DOHH2 (cell line): Measurements from ENCODE around the gene LYZ.

Source experiments
- H3F3A ChIP-seq: fragments of 200-600 bp; sonication (generic), shearing (Covaris generic); 2 replicates; pipeline ENCODE4 v1.6.0; 2016; ENCODE audit warnings: antibody characterized with exemption, mild to moderate bottlenecking; ENCODE audit not compliant: control insufficient read depth, insufficient read depth
- H3K27ac ChIP-seq: fragments of 200-600 bp; sonication (generic); 2 replicates; pipeline ENCODE4 v1.5.1; 2014; ENCODE audit warnings: low read depth, mild to moderate bottlenecking, low read length, moderate library complexity
- H3K27me3 ChIP-seq: fragments of 200-600 bp; sonication (generic); 2 replicates; pipeline ENCODE4 v1.6.1; 2014; ENCODE audit warnings: mild to moderate bottlenecking, low read length, mixed read lengths; ENCODE audit not compliant: control insufficient read depth
- H3K36me3 ChIP-seq: fragments of 200-600 bp; sonication (generic); 2 replicates; pipeline ENCODE4 v1.6.1; 2014; ENCODE audit warnings: mild to moderate bottlenecking, low read length, moderate library complexity, mixed read lengths; ENCODE audit not compliant: control insufficient read depth
- H3K4me1 ChIP-seq: fragments of 200-600 bp; sonication (generic); 2 replicates; pipeline ENCODE4 v1.6.1; 2014; ENCODE audit warnings: mild to moderate bottlenecking, low read length, mixed read lengths; ENCODE audit not compliant: control insufficient read depth
- H3K4me2 ChIP-seq: fragments of 200-600 bp; sonication (generic); 2 replicates; pipeline ENCODE4 v1.6.0; 2014; ENCODE audit warnings: mild to moderate bottlenecking, low read length, moderate library complexity
- H3K4me3 ChIP-seq: fragments of 200-600 bp; sonication (generic); 2 replicates; pipeline ENCODE4 v1.5.1; 2014; ENCODE audit warnings: mild to moderate bottlenecking, low read length, mixed read lengths
- H3K79me2 ChIP-seq: fragments of 200-600 bp; sonication (generic); 2 replicates; pipeline ENCODE4 v1.6.1; 2014; ENCODE audit warnings: mild to moderate bottlenecking, low read length, mixed read lengths; ENCODE audit not compliant: control insufficient read depth
- H3K9me2 ChIP-seq: fragments of 200-600 bp; sonication (generic); replicated peaks from 2 replicates; pipeline ENCODE4 v1.6.1; 2014; ENCODE audit warnings: mild to moderate bottlenecking, low read length, mixed read lengths; ENCODE audit not compliant: control insufficient read depth
- H3K9me3 ChIP-seq: fragments of 200-600 bp; sonication (generic); 2 replicates; pipeline ENCODE4 v1.6.1; 2014; ENCODE audit warnings: antibody characterized with exemption, low read length, mixed read lengths; ENCODE audit not compliant: control insufficient read depth, insufficient read depth
- H4K20me1 ChIP-seq: fragments of 200-600 bp; sonication (generic); 2 replicates; pipeline ENCODE4 v1.6.0; 2014; ENCODE audit warnings: low read depth, mild to moderate bottlenecking, antibody characterized with exemption, low read length, moderate library complexity; ENCODE audit not compliant: control insufficient read depth, insufficient read depth
- CTCF ChIP-seq: fragments of 200-600 bp; sonication (generic); IDR thresholded peaks from one replicate; pipeline ENCODE4 v1.5.1; 2014; ENCODE audit warnings: antibody characterized with exemption, mild to moderate bottlenecking, low read depth, low read length; ENCODE audit not compliant: poor library complexity, severe bottlenecking
- EZH2phosphoT487 ChIP-seq: fragments of 200-600 bp; sonication (generic); IDR thresholded peaks from 2 replicates; pipeline ENCODE4 v1.6.1; 2017; ENCODE audit warnings: borderline replicate concordance, mild to moderate bottlenecking, antibody characterized with exemption, low read length, moderate library complexity, mixed read lengths

The LYZ gene

GRCh38 chr12:69334158-69334557 lies 14.0 kb upstream of the LYZ start:
- Histone ChIP-seq H3F3A (peaks cover 1% of the 10 kb centered on the region), H3K36me3 (no peaks in the 10 kb centered on the region), H3K27me3 (no peaks in the 10 kb centered on the region), H3K79me2 (no peaks in the 10 kb centered on the region), H3K4me3 (no peak overlapping the region), H3K9me3 (no peaks in the 10 kb centered on the region), H3K4me2 (no peak overlapping the region), H4K20me1 (no peaks in the 10 kb centered on the region), H3K4me1 (peaks cover 48% of the 10 kb centered on the region), H3K9me2 (no peaks in the 10 kb centered on the region), H3K27ac (no peak overlapping the region)
- no peak for TF ChIP-seq CTCF

GRCh38 chr12:69337311-69338090 lies 10.7 kb upstream of the LYZ start:
- H3K27ac ChIP-seq: peak overlapping the region; percentile 48
- peak overlapping the region; percentile 59 for H3K4me2 ChIP-seq
- H4K20me1 ChIP-seq: no peaks in the 10 kb centered on the region
- H3K9me3 ChIP-seq: no peaks in the 10 kb centered on the region
- no peak for TF ChIP-seq CTCF
- no peak for TF ChIP-seq EZH2phosphoT487
- no peaks in the 10 kb centered on the region for H3K9me2 ChIP-seq
- no peaks in the 10 kb centered on the region for H3K79me2 ChIP-seq
- peaks cover 23% of the 10 kb centered on the region for H3K4me1 ChIP-seq
- H3K27me3 ChIP-seq: no peaks in the 10 kb centered on the region
- H3K36me3 ChIP-seq: no peaks in the 10 kb centered on the region
- no peaks in the 10 kb centered on the region for H3F3A ChIP-seq
- H3K4me3 ChIP-seq: peak overlapping the region; percentile 42

GRCh38 chr12:69338120-69338859 lies 9.9 kb upstream of the LYZ start:
- peaks cover 23% of the 10 kb centered on the region for H3K4me1 ChIP-seq

More at GRCh38 chr12:69338120-69338859, 9.9 kb upstream of the LYZ start:
- TF ChIP-seq CTCF: no peak
- no peak for TF ChIP-seq EZH2phosphoT487
- peak overlapping the region; percentile 4; the same call in 1 of the 2 replicates for H3K4me3 ChIP-seq
- peak overlapping the region; percentile 59 for H3K4me2 ChIP-seq
- H4K20me1 ChIP-seq: no peaks in the 10 kb centered on the region
- no peaks in the 10 kb centered on the region for H3F3A ChIP-seq
- no peaks in the 10 kb centered on the region for H3K27me3 ChIP-seq
- no peaks in the 10 kb centered on the region for H3K79me2 ChIP-seq
- no peaks in the 10 kb centered on the region for H3K9me3 ChIP-seq
- H3K27ac ChIP-seq: peak overlapping the region; percentile 48
- no peaks in the 10 kb centered on the region for H3K36me3 ChIP-seq
- H3K9me2 ChIP-seq: no peaks in the 10 kb centered on the region
